ENCODE data around the gene DCP1A.

- TF ChIP-seq, protein P1, sequence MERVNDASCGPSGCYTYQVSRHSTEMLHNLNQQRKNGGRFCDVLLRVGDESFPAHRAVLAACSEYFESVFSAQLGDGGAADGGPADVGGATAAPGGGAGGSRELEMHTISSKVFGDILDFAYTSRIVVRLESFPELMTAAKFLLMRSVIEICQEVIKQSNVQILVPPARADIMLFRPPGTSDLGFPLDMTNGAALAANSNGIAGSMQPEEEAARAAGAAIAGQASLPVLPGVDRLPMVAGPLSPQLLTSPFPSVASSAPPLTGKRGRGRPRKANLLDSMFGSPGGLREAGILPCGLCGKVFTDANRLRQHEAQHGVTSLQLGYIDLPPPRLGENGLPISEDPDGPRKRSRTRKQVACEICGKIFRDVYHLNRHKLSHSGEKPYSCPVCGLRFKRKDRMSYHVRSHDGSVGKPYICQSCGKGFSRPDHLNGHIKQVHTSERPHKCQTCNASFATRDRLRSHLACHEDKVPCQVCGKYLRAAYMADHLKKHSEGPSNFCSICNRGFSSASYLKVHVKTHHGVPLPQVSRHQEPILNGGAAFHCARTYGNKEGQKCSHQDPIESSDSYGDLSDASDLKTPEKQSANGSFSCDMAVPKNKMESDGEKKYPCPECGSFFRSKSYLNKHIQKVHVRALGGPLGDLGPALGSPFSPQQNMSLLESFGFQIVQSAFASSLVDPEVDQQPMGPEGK (CRISPR knock-in tag; IDR thresholded peaks at IDR 0.05; ENCODE audit: borderline replicate concordance) = no peak
- no peak for TF ChIP-seq RARB (CRISPR knock-in tag; IDR thresholded peaks at IDR 0.05)
- TF ChIP-seq ZFP3 (CRISPR knock-in tag; IDR thresholded peaks at IDR 0.05) = no peak
- TF ChIP-seq, protein P2, sequence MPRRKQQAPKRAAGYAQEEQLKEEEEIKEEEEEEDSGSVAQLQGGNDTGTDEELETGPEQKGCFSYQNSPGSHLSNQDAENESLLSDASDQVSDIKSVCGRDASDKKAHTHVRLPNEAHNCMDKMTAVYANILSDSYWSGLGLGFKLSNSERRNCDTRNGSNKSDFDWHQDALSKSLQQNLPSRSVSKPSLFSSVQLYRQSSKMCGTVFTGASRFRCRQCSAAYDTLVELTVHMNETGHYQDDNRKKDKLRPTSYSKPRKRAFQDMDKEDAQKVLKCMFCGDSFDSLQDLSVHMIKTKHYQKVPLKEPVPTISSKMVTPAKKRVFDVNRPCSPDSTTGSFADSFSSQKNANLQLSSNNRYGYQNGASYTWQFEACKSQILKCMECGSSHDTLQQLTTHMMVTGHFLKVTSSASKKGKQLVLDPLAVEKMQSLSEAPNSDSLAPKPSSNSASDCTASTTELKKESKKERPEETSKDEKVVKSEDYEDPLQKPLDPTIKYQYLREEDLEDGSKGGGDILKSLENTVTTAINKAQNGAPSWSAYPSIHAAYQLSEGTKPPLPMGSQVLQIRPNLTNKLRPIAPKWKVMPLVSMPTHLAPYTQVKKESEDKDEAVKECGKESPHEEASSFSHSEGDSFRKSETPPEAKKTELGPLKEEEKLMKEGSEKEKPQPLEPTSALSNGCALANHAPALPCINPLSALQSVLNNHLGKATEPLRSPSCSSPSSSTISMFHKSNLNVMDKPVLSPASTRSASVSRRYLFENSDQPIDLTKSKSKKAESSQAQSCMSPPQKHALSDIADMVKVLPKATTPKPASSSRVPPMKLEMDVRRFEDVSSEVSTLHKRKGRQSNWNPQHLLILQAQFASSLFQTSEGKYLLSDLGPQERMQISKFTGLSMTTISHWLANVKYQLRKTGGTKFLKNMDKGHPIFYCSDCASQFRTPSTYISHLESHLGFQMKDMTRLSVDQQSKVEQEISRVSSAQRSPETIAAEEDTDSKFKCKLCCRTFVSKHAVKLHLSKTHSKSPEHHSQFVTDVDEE (CRISPR knock-in tag; IDR thresholded peaks at IDR 0.05) = no peak
- TF ChIP-seq, protein P3, sequence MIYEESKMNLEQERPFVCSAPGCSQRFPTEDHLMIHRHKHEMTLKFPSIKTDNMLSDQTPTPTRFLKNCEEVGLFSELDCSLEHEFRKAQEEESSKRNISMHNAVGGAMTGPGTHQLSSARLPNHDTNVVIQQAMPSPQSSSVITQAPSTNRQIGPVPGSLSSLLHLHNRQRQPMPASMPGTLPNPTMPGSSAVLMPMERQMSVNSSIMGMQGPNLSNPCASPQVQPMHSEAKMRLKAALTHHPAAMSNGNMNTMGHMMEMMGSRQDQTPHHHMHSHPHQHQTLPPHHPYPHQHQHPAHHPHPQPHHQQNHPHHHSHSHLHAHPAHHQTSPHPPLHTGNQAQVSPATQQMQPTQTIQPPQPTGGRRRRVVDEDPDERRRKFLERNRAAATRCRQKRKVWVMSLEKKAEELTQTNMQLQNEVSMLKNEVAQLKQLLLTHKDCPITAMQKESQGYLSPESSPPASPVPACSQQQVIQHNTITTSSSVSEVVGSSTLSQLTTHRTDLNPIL (CRISPR knock-in tag; IDR thresholded peaks at IDR 0.05; ENCODE audit: low read depth) = no peak
Measured at GRCh38 chr3:53252096-53252946, 95.0 kb downstream of the DCP1A start.
